HCT116 (cell line): ENCODE results near the gene ANKRD18B. TPM values are rescaled to one million over a fixed set of nuclear protein-coding genes. Genes with fewer than 3 reads are reported as not detected.
"Not testable (repeated sequence)": the region's sequence is repeated elsewhere in the genome, so short reads cannot be mapped to it uniquely, and the experiment has no call there.

Experiments
- ATAC-seq: fragments of 200-7000 bp; cut with Tn5 transposase; 2 replicates; pipeline ENCODE4 v1.9.1; 2020; ENCODE audit warnings: mild to moderate bottlenecking, moderate library complexity
- BruUV-seq: library from RNA; stranded (reverse); fragments of 400-500 nt; replicated peaks from 2 replicates; lab custom pipeline; 2021; lab: Mats Ljungman, UMichigan
- CTCF ChIA-PET: fragments of 300-600 bp; sonication (Branson Sonifier 250); formaldehyde crosslinking; loops from one replicate; lab custom pipeline; 2021; ENCODE audit warnings: antibody characterized with exemption; lab: Charles Lee
- POLR2A ChIA-PET: fragments of 300-600, 350-600 bp; sonication (Branson Sonifier 250); formaldehyde crosslinking; loops from one replicate; lab custom pipeline; 2021; ENCODE audit warnings: antibody characterized with exemption; lab: Charles Lee
- RAD21 ChIA-PET, 2 experiments: fragments of 300-600 bp; sonication (Branson Sonifier 250); formaldehyde crosslinking; loops; one replicate each; lab custom pipeline; 2023; ENCODE audit warnings: low total read pairs in 2 of 2; ENCODE audit not compliant: uncharacterized antibody in 2 of 2, unreplicated experiment in 2 of 2, low non-redundant PET in 1 of 2; lab: Charles Lee
- DNase-seq: peaks from one replicate; pipeline ENCODE4 v3.0.0-alpha.2; 2010; ENCODE audit warnings: low read depth, low spot score
- H2AFZ ChIP-seq: fragments of 200-600 bp; shearing (Covaris generic), sonication (generic); 2 replicates; pipeline ENCODE4 v1.6.1; 2017; ENCODE audit warnings: low read depth, mixed run types, mixed read lengths, antibody characterized with exemption, low read length; ENCODE audit not compliant: poor library complexity, severe bottlenecking
- H3K27ac ChIP-seq: 2 replicates; pipeline ENCODE4 v1.5.1; 2012; ENCODE audit warnings: low read depth, low read length
- H3K27me3 ChIP-seq: fragments of 200-600 bp; sonication (generic); 2 replicates; pipeline ENCODE4 v1.6.1; 2016; ENCODE audit warnings: mixed run types, low read length, mixed read lengths; ENCODE audit not compliant: insufficient read depth
- H3K36me3 ChIP-seq, 2 experiments: fragments of 200-500 bp in 1 of 2; fragments of 200-600 bp in 1 of 2; sonication (Bioruptor generic) in 1 of 2; sonication (generic) in 1 of 2; 2 replicates each; pipeline versions ENCODE4 v1.5.1 to v1.6.1; 2014 to 2016; ENCODE audit warnings: low read length in 2 of 2, inconsistent platforms in 1 of 2, mixed read lengths in 1 of 2, mixed run types in 1 of 2; ENCODE audit not compliant: insufficient read depth in 2 of 2, control insufficient read depth in 1 of 2
- H3K4me1 ChIP-seq, 2 experiments: fragments of 200-600 bp in 1 of 2; sonication (generic) in 1 of 2; 2 replicates each; pipeline versions ENCODE4 v1.5.1 to v1.6.1; 2012 to 2017; ENCODE audit warnings: low read length in 2 of 2, inconsistent platforms in 1 of 2, mild to moderate bottlenecking in 1 of 2, mixed read lengths in 1 of 2, mixed run types in 1 of 2, moderate library complexity in 1 of 2; ENCODE audit not compliant: insufficient read depth in 2 of 2, control insufficient read depth in 1 of 2
- H3K4me2 ChIP-seq: fragments of 200-600 bp; sonication (generic); 2 replicates; pipeline ENCODE4 v1.6.1; 2017; ENCODE audit warnings: mixed run types, low read length, mixed read lengths
- H3K4me3 ChIP-seq, 2 experiments: fragments of 200-600 bp in 1 of 2; sonication (generic) in 1 of 2; replicated peaks in 1 of 2; 2 replicates each; pipeline ENCODE4 v1.5.1; 2011 to 2016; ENCODE audit warnings: low read length in 2 of 2, control low read depth in 1 of 2, low read depth in 1 of 2, mild to moderate bottlenecking in 1 of 2, mixed read lengths in 1 of 2, mixed run types in 1 of 2
- H3K79me2 ChIP-seq: fragments of 200-600 bp; sonication (generic); 2 replicates; pipeline ENCODE4 v1.6.1; 2017; ENCODE audit warnings: mild to moderate bottlenecking, mixed run types, low read length, moderate library complexity, mixed read lengths; ENCODE audit not compliant: insufficient read depth
- H3K9ac ChIP-seq: fragments of 200-600 bp; sonication (generic); 2 replicates; pipeline ENCODE4 v1.6.1; 2016; ENCODE audit warnings: low read length, mixed read lengths
- H3K9me2 ChIP-seq: fragments of 200-600 bp; sonication (generic), shearing (Covaris generic); 2 replicates; pipeline ENCODE4 v1.6.1; 2017; ENCODE audit warnings: mixed run types, mild to moderate bottlenecking, moderate library complexity; ENCODE audit not compliant: insufficient read depth
- H3K9me3 ChIP-seq, 2 experiments: fragments of 200-500 bp in 1 of 2; fragments of 200-600 bp in 1 of 2; sonication (Bioruptor generic) in 1 of 2; sonication (generic) in 1 of 2; 2 replicates each; pipeline ENCODE4 v1.6.1; 2014 to 2017; ENCODE audit warnings: low read length in 2 of 2, mixed read lengths in 2 of 2, inconsistent platforms in 1 of 2, low read depth in 1 of 2, mild to moderate bottlenecking in 1 of 2, mixed run types in 1 of 2, moderate library complexity in 1 of 2; ENCODE audit not compliant: control insufficient read depth in 1 of 2, insufficient read depth in 1 of 2
- H4K20me1 ChIP-seq: fragments of 200-600 bp; sonication (generic), shearing (Covaris generic); 2 replicates; pipeline ENCODE4 v1.6.1; 2017; ENCODE audit warnings: mixed run types, mild to moderate bottlenecking, moderate library complexity; ENCODE audit not compliant: insufficient read depth
- EZH2phosphoT487 ChIP-seq: fragments of 200-600 bp; IDR thresholded peaks from 2 replicates; pipeline ENCODE4 v1.6.1; 2018; ENCODE audit warnings: antibody characterized with exemption, borderline replicate concordance
- RAD21 ChIP-seq: IDR thresholded peaks from 2 replicates; pipeline ENCODE4 v1.6.1; 2012; ENCODE audit warnings: low read depth, mild to moderate bottlenecking
- intact Hi-C: fragments of 100-400 bp; cut with micrococcal nuclease; formaldehyde crosslinking; loops from 2 replicates; pipeline ENCODE4 v1.10.0; 2022
- total RNA-seq: library from RNA; stranded (reverse); gene quantifications from one replicate; pipeline ENCODE4 v1.2.1, GENCODE V29; 2021; ENCODE audit not compliant: unreplicated experiment
- TF ChIP-seq, protein P1 (sequence below), 3 experiments: fragments of 200-600 bp in 1 of 3; sonication (generic) in 1 of 3; IDR thresholded peaks in 2 of 3; conservative IDR thresholded peaks in 1 of 3; 2 replicates each; pipeline ENCODE4 v1.5.1; 2012 to 2017; ENCODE audit warnings: low read depth in 2 of 3, low read length in 2 of 3, antibody characterized with exemption in 1 of 3, borderline replicate concordance in 1 of 3, control low read depth in 1 of 3, mild to moderate bottlenecking in 1 of 3, mixed read lengths in 1 of 3, mixed run types in 1 of 3, moderate library complexity in 1 of 3; ENCODE audit not compliant: insufficient read depth in 1 of 3

The ANKRD18B gene
- total RNA-seq, 1 experiment from 2014 or later: 3.9 TPM

GRCh38 chr9:33515342-33515995, 8.6 kb upstream of the ANKRD18B start:
- POLR2A ChIA-PET, RAD21 ChIA-PET, intact Hi-C loops, H3K4me3 ChIP-seq, H2AFZ ChIP-seq, H3K9me2 ChIP-seq, DNase-seq, BruUV-seq, H3K27me3 ChIP-seq, H3K79me2 ChIP-seq, H3K4me1 ChIP-seq, H4K20me1 ChIP-seq, H3K36me3 ChIP-seq, H3K4me2 ChIP-seq, H3K9me3 ChIP-seq, ATAC-seq, CTCF ChIA-PET, H3K27ac ChIP-seq, H3K9ac ChIP-seq: not testable (repeated sequence)

GRCh38 chr9:33516397-33516796, 7.7 kb upstream of the ANKRD18B start:
- H2AFZ ChIP-seq, ATAC-seq, POLR2A ChIA-PET, RAD21 ChIA-PET, H3K9me3 ChIP-seq, H3K9me2 ChIP-seq, DNase-seq, CTCF ChIA-PET, BruUV-seq, H3K4me3 ChIP-seq, H3K79me2 ChIP-seq, intact Hi-C loops, H3K4me2 ChIP-seq, H3K27me3 ChIP-seq, H3K36me3 ChIP-seq, H4K20me1 ChIP-seq, H3K4me1 ChIP-seq, H3K9ac ChIP-seq, H3K27ac ChIP-seq: not testable (repeated sequence)

DNA sequence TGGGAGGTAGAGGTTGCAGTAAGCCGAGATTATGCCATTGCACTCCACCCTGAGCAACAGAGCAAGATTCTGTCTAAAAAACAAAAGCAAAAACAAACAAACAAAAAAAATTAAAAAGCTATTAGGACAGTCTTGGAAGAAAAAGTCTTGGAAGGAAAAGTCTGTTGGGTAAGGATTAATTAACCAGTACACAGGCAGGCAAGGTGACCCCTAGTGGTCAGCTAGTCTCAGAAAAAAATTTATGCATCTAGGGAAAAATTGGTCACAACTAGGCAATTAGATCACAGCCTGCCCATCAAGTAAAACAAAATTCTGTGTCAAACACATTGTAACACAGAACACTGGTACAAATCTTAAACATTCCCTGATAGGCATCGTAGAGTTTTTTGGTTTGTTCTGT, 6.7 kb upstream of the ANKRD18B start:
- BruUV-seq: no TSS peak
- Histone ChIP-seq H3K27me3 (no peaks in the 10 kb centered on the region), H3K9me3 (no peaks in the 10 kb centered on the region), H3K27ac (no peak overlapping the region), H3K36me3 (no peaks in the 10 kb centered on the region), H3K9ac (no peak overlapping the region), H3K4me3 (no peak overlapping the region), H2AFZ (no peak overlapping the region), H3K9me2 (no peaks in the 10 kb centered on the region), H3K79me2 (no peaks in the 10 kb centered on the region), H4K20me1 (no peaks in the 10 kb centered on the region), H3K4me1 (no peaks in the 10 kb centered on the region), H3K4me2 (no peak overlapping the region)
- ATAC-seq (peak; percentile 75), DNase-seq (no peak)
- ChIA-PET RAD21 (no interaction called here), POLR2A (no interaction called here), CTCF (interaction anchor here (1.3 kb wide), 1 partner anchor 9 kb away, joined by 3 read pairs; no protein-coding TSS in a partner anchor)
- intact Hi-C loops: no loop called here
- TF ChIP-seq RAD21: peak; percentile 24; the same call in 1 of the 2 replicates
- TF ChIP-seq, protein P1, sequence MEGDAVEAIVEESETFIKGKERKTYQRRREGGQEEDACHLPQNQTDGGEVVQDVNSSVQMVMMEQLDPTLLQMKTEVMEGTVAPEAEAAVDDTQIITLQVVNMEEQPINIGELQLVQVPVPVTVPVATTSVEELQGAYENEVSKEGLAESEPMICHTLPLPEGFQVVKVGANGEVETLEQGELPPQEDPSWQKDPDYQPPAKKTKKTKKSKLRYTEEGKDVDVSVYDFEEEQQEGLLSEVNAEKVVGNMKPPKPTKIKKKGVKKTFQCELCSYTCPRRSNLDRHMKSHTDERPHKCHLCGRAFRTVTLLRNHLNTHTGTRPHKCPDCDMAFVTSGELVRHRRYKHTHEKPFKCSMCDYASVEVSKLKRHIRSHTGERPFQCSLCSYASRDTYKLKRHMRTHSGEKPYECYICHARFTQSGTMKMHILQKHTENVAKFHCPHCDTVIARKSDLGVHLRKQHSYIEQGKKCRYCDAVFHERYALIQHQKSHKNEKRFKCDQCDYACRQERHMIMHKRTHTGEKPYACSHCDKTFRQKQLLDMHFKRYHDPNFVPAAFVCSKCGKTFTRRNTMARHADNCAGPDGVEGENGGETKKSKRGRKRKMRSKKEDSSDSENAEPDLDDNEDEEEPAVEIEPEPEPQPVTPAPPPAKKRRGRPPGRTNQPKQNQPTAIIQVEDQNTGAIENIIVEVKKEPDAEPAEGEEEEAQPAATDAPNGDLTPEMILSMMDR (IDR thresholded peaks at IDR 0.05 in 2 of 3, conservative IDR thresholded peaks at IDR 0.05 in 1 of 3; ENCODE audit: borderline replicate concordance in 1 of 3, insufficient read depth in 1 of 3, low read depth in 2 of 3, low read length in 2 of 3): peak; percentile 29 to 49 (median 44); a peak in 5 of 6 replicates
- TF ChIP-seq EZH2phosphoT487: no peak
